ENCODE data around the gene ASB13. TPM values are rescaled to one million over a fixed set of nuclear protein-coding genes. Genes with fewer than 3 reads are reported as not detected.

The ASB13 gene
- total RNA-seq, 1 experiment from 2014 or later: 18.4 TPM

DNA sequence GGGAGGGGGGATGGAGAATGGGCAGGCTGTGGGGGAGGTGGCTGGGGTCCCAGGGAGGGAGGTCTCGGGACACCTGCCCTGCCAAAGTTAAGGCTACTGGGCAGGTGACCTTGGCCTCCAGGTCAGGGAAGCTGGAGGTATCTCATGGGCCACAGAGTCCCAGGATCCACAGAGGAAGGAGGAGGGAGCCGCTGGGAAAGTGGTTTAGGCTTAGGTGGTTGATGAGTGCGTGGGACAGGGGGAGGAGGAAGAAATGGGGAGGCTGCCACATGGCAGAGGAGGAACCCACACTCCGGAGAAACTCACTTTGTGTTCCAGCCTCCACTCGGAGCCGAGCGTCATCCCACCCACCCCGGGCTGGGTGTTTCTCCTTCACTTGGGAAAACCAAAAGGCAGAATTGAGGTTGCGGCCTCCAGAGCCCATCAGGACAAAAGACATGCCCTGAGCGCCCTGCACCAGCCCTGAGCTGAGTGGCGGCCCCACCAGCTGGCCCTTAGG is 46.1 kb downstream of the ASB13 start:
- intact Hi-C loops (cut with micrococcal nuclease; ENCODE audit: unreplicated experiment): no loop called here
- Histone ChIP-seq H3K36me3 (ENCODE audit: control insufficient read depth, insufficient read depth, low read length) (no peaks in the 10 kb centered on the region), H3K27me3 (ENCODE audit: control insufficient read depth, insufficient read depth, low read length) (no peaks in the 10 kb centered on the region), H3K4me3 (ENCODE audit: low read depth in 2 of 2, low read length in 2 of 2) (no peak overlapping the region), H3K27ac (ENCODE audit: low read length) (no peak overlapping the region), H3K9me3 (ENCODE audit: control insufficient read depth, insufficient read depth, low read depth, low read length) (no peaks in the 10 kb centered on the region), H3K4me1 (ENCODE audit: control insufficient read depth, insufficient read depth, low read length) (no peaks in the 10 kb centered on the region)
- ATAC-seq: no peak
- CTCF ChIA-PET: no interaction called here
- TF ChIP-seq, protein P1, sequence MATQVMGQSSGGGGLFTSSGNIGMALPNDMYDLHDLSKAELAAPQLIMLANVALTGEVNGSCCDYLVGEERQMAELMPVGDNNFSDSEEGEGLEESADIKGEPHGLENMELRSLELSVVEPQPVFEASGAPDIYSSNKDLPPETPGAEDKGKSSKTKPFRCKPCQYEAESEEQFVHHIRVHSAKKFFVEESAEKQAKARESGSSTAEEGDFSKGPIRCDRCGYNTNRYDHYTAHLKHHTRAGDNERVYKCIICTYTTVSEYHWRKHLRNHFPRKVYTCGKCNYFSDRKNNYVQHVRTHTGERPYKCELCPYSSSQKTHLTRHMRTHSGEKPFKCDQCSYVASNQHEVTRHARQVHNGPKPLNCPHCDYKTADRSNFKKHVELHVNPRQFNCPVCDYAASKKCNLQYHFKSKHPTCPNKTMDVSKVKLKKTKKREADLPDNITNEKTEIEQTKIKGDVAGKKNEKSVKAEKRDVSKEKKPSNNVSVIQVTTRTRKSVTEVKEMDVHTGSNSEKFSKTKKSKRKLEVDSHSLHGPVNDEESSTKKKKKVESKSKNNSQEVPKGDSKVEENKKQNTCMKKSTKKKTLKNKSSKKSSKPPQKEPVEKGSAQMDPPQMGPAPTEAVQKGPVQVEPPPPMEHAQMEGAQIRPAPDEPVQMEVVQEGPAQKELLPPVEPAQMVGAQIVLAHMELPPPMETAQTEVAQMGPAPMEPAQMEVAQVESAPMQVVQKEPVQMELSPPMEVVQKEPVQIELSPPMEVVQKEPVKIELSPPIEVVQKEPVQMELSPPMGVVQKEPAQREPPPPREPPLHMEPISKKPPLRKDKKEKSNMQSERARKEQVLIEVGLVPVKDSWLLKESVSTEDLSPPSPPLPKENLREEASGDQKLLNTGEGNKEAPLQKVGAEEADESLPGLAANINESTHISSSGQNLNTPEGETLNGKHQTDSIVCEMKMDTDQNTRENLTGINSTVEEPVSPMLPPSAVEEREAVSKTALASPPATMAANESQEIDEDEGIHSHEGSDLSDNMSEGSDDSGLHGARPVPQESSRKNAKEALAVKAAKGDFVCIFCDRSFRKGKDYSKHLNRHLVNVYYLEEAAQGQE (IDR thresholded peaks at IDR 0.05; ENCODE audit: insufficient read depth in 1 of 2, low read depth in 2 of 2, low read length in 1 of 2): no peak
- TF ChIP-seq, protein P2, sequence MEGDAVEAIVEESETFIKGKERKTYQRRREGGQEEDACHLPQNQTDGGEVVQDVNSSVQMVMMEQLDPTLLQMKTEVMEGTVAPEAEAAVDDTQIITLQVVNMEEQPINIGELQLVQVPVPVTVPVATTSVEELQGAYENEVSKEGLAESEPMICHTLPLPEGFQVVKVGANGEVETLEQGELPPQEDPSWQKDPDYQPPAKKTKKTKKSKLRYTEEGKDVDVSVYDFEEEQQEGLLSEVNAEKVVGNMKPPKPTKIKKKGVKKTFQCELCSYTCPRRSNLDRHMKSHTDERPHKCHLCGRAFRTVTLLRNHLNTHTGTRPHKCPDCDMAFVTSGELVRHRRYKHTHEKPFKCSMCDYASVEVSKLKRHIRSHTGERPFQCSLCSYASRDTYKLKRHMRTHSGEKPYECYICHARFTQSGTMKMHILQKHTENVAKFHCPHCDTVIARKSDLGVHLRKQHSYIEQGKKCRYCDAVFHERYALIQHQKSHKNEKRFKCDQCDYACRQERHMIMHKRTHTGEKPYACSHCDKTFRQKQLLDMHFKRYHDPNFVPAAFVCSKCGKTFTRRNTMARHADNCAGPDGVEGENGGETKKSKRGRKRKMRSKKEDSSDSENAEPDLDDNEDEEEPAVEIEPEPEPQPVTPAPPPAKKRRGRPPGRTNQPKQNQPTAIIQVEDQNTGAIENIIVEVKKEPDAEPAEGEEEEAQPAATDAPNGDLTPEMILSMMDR (IDR thresholded peaks at IDR 0.05): no peak
- TF ChIP-seq TCF7L2 (IDR thresholded peaks at IDR 0.05; ENCODE audit: low read depth, low read length) (no peak), SIN3A (IDR thresholded peaks at IDR 0.05; ENCODE audit: borderline replicate concordance, insufficient read depth, low read depth, low read length) (no peak), POLR2AphosphoS5 (IDR thresholded peaks at IDR 0.05; ENCODE audit: low read depth, low read length) (no peak)
- no peak for DNase-seq (ENCODE audit: low read depth, low spot score)
- BruUV-seq (replicated peaks): no TSS peak
- POLR2A ChIA-PET: no interaction called here
- in situ Hi-C loops (cut with HindIII; ENCODE audit: low pct_unique_long_range_greater_than_20kb, low sequenced_read_pairs): no loop called here

DNA sequence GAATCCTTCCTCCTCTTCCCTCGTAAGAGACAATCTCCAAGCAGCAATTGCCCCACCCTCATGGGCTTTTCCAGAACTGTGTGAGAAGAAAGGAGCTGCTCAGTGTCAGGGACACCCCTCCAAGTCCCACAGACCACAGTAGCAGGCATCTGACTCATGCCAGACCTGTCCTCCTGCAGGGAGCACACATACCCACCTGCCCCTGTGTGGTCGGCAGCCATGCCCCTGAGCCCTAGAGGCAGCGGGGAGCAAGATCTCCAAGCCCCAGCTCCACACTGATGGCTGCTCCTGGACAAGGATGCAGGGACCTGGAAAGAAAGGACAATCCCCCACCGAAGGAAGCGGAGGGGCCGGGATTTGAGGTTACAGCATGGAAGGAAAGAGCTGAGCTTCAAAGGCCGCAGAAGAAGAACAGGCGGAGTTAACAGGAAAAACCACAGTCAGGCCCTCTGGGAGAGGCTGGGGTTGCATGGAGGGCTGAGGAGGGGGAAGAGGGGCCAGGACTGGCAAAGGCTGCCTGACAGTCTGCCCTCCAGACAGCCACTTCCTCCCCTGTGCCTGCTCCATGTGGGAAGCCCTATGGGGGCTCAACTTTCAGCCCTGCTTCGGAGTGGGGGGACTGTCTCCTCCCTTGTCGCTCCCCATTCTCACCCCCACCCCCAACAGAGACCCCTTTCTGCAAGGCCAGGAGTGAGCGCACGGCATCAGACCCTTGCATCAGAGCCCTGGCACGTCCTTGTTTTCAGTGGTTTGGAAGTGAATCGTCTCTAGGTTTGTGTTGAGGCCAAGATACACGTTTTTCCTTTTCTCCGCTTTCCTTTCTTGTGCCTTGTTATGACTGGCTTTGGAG is 46.8 kb downstream of the ASB13 start:
- TF ChIP-seq TCF7L2 (IDR thresholded peaks at IDR 0.05; ENCODE audit: low read depth, low read length) (no peak), SIN3A (IDR thresholded peaks at IDR 0.05; ENCODE audit: borderline replicate concordance, insufficient read depth, low read depth, low read length) (no peak), POLR2AphosphoS5 (IDR thresholded peaks at IDR 0.05; ENCODE audit: low read depth, low read length) (no peak)
- TF ChIP-seq, protein P1 (IDR thresholded peaks at IDR 0.05; ENCODE audit: insufficient read depth in 1 of 2, low read depth in 2 of 2, low read length in 1 of 2): no peak
- TF ChIP-seq, protein P2 (IDR thresholded peaks at IDR 0.05): no peak
- CTCF ChIA-PET: no interaction called here
- DNase-seq (ENCODE audit: low read depth, low spot score): no peak
- POLR2A ChIA-PET: no interaction called here
- H3K9me3 ChIP-seq (ENCODE audit: control insufficient read depth, insufficient read depth, low read depth, low read length): no peaks in the 10 kb centered on the region
- no peaks in the 10 kb centered on the region for H3K27me3 ChIP-seq (ENCODE audit: control insufficient read depth, insufficient read depth, low read length)
- H3K27ac ChIP-seq (ENCODE audit: low read length): no peak overlapping the region
- no peak overlapping the region for H3K4me3 ChIP-seq (ENCODE audit: low read depth in 2 of 2, low read length in 2 of 2)
- BruUV-seq (replicated peaks): no TSS peak
- in situ Hi-C loops (cut with HindIII; ENCODE audit: low pct_unique_long_range_greater_than_20kb, low sequenced_read_pairs) (no loop called here), intact Hi-C loops (cut with micrococcal nuclease; ENCODE audit: unreplicated experiment) (no loop called here)
- H3K4me1 ChIP-seq (ENCODE audit: control insufficient read depth, insufficient read depth, low read length): no peaks in the 10 kb centered on the region
- H3K36me3 ChIP-seq (ENCODE audit: control insufficient read depth, insufficient read depth, low read length): no peaks in the 10 kb centered on the region
- no peak for ATAC-seq
